DOHH2 (cell line): ENCODE measurements around the gene KRT8.

Experiments
- EZH2phosphoT487 ChIP-seq: fragments of 200-600 bp; sonication (generic); IDR thresholded peaks from 2 replicates; pipeline ENCODE4 v1.6.1; 2017; ENCODE audit warnings: borderline replicate concordance, mild to moderate bottlenecking, antibody characterized with exemption, low read length, moderate library complexity, mixed read lengths
- TF ChIP-seq, protein P1 (sequence below): fragments of 200-600 bp; sonication (generic); IDR thresholded peaks from one replicate; pipeline ENCODE4 v1.5.1; 2014; ENCODE audit warnings: antibody characterized with exemption, mild to moderate bottlenecking, low read depth, low read length; ENCODE audit not compliant: poor library complexity, severe bottlenecking

DNA sequence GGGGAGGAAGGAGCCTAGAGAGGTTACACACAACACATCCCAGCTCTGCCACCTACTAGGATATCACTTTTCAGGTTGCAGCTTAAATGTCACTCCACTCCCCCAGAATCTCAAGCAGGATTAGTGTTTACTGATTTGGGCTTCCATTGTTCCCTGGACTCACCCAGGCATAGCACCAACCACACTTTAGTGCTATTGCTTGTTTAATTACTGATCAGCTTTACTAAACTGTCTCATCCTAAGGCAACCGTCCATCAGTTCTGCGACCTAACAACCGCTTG, 38.0 kb upstream of the KRT8 start:
- TF ChIP-seq, protein P1, sequence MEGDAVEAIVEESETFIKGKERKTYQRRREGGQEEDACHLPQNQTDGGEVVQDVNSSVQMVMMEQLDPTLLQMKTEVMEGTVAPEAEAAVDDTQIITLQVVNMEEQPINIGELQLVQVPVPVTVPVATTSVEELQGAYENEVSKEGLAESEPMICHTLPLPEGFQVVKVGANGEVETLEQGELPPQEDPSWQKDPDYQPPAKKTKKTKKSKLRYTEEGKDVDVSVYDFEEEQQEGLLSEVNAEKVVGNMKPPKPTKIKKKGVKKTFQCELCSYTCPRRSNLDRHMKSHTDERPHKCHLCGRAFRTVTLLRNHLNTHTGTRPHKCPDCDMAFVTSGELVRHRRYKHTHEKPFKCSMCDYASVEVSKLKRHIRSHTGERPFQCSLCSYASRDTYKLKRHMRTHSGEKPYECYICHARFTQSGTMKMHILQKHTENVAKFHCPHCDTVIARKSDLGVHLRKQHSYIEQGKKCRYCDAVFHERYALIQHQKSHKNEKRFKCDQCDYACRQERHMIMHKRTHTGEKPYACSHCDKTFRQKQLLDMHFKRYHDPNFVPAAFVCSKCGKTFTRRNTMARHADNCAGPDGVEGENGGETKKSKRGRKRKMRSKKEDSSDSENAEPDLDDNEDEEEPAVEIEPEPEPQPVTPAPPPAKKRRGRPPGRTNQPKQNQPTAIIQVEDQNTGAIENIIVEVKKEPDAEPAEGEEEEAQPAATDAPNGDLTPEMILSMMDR, result no peak
- no peak for TF ChIP-seq EZH2phosphoT487
